Endothelial cell of umbilical vein (primary cell): ENCODE results near the gene KIAA0232. TPM values are rescaled to one million over a fixed set of nuclear protein-coding genes. Genes with fewer than 3 reads are reported as not detected.

Experiments used
- BruUV-seq: library from RNA; stranded (reverse); fragments of 400-500 nt; replicated peaks from 2 replicates; lab custom pipeline; 2021; lab: Mats Ljungman, UMichigan
- CTCF ChIA-PET: fragments of 300-600, 350-600 bp; sonication (Branson Sonifier 250); formaldehyde crosslinking; loops from one replicate; lab custom pipeline; 2021; ENCODE audit warnings: antibody characterized with exemption, inconsistent platforms; lab: Charles Lee
- POLR2A ChIA-PET: fragments of 300-600, 350-600 bp; sonication (Branson Sonifier 250); formaldehyde crosslinking; loops from one replicate; lab custom pipeline; 2021; ENCODE audit warnings: antibody characterized with exemption, inconsistent platforms; lab: Charles Lee
- DNase-seq: peaks from one replicate; pipeline ENCODE4 v3.0.0-alpha.2; 2011; ENCODE audit warnings: low read depth, low spot score
- FAIRE-seq: peaks from 2 replicates; lab custom pipeline; 2011; peaks lifted over from hg19 to GRCh38; lab: Jason Lieb, UNC
- H2AFZ ChIP-seq: 2 replicates; pipeline ENCODE4 v1.6.0; 2012; ENCODE audit warnings: low read depth, low read length, control low read depth, inconsistent platforms
- H3K27ac ChIP-seq: 2 replicates; pipeline ENCODE4 v1.5.1; 2011; ENCODE audit warnings: low read depth, mild to moderate bottlenecking, control low read depth, low read length, moderate library complexity; ENCODE audit not compliant: insufficient read depth
- H3K27me3 ChIP-seq, 2 experiments: 2 replicates each; pipeline versions ENCODE4 v1.6.0 to v1.6.1; 2011; ENCODE audit warnings: low read length in 2 of 2, mixed read lengths in 1 of 2; ENCODE audit not compliant: control insufficient read depth in 2 of 2, insufficient read depth in 2 of 2
- H3K36me3 ChIP-seq, 2 experiments: 2 replicates in 1 of 2; 3 replicates in 1 of 2; pipeline ENCODE4 v1.5.1; 2011; ENCODE audit warnings: low read length in 2 of 2, mild to moderate bottlenecking in 1 of 2, moderate library complexity in 1 of 2; ENCODE audit not compliant: control insufficient read depth in 2 of 2, insufficient read depth in 2 of 2; ENCODE audit errors: extremely low read depth in 1 of 2
- H3K4me1 ChIP-seq: 3 replicates; pipeline ENCODE4 v1.5.1; 2011; ENCODE audit warnings: mild to moderate bottlenecking, low read length; ENCODE audit not compliant: control insufficient read depth, insufficient read depth; ENCODE audit errors: extremely low read depth
- H3K4me2 ChIP-seq: 2 replicates; pipeline ENCODE4 v1.6.1; 2011; ENCODE audit warnings: low read length, control low read depth, mixed read lengths; ENCODE audit not compliant: insufficient read depth
- H3K4me3 ChIP-seq, 3 experiments: fragments of 200-600 bp in 1 of 3; sonication (generic), shearing (Covaris generic) in 1 of 3; replicated peaks in 1 of 3; 2 replicates each; pipeline ENCODE4 v1.5.1; 2011 to 2016; ENCODE audit warnings: control low read depth in 3 of 3, low read length in 3 of 3, mild to moderate bottlenecking in 2 of 3, inconsistent platforms in 1 of 3, low read depth in 1 of 3, moderate library complexity in 1 of 3; ENCODE audit not compliant: insufficient read depth in 1 of 3
- H3K79me2 ChIP-seq: 2 replicates; pipeline ENCODE4 v1.6.0; 2012; ENCODE audit warnings: low read length, inconsistent platforms; ENCODE audit not compliant: control insufficient read depth, insufficient read depth
- H3K9ac ChIP-seq: replicated peaks from 2 replicates; pipeline ENCODE3; 2011; ENCODE audit warnings: low read length, control low read depth; ENCODE audit not compliant: insufficient read depth; ENCODE audit errors: extremely low read depth
- H3K9me1 ChIP-seq: replicated peaks from 3 replicates; pipeline ENCODE4 v1.6.0; 2011; ENCODE audit warnings: mild to moderate bottlenecking, low read length; ENCODE audit not compliant: control insufficient read depth, insufficient read depth; ENCODE audit errors: extremely low read depth
- H3K9me3 ChIP-seq: replicated peaks from 2 replicates; pipeline ENCODE4 v1.5.1; 2012; ENCODE audit warnings: low read length, inconsistent platforms; ENCODE audit not compliant: control insufficient read depth, insufficient read depth
- H4K20me1 ChIP-seq: replicated peaks from 2 replicates; pipeline ENCODE3; 2011; ENCODE audit warnings: mild to moderate bottlenecking, low read length; ENCODE audit not compliant: control insufficient read depth, insufficient read depth; ENCODE audit errors: extremely low read depth
- EZH2 ChIP-seq: IDR thresholded peaks from 2 replicates; pipeline ENCODE4 v1.6.1; 2012; ENCODE audit warnings: borderline replicate concordance, low read depth, mild to moderate bottlenecking, moderate library complexity, low read length, inconsistent platforms; ENCODE audit not compliant: severe bottlenecking
- FOS ChIP-seq: IDR thresholded peaks from 2 replicates; pipeline ENCODE4 v1.6.1; 2011; ENCODE audit warnings: mild to moderate bottlenecking, low read length, moderate library complexity, borderline replicate concordance; ENCODE audit not compliant: insufficient read depth
- GATA2 ChIP-seq: IDR thresholded peaks from 2 replicates; pipeline ENCODE4 v1.7.0; 2011; ENCODE audit warnings: low read depth, mild to moderate bottlenecking, moderate library complexity, mixed read lengths, low read length; ENCODE audit not compliant: insufficient read length, insufficient read depth
- JUN ChIP-seq: IDR thresholded peaks from 2 replicates; pipeline ENCODE4 v1.6.1; 2011; ENCODE audit warnings: borderline replicate concordance, low read depth; ENCODE audit not compliant: insufficient read length, insufficient read depth
- MYC ChIP-seq: IDR thresholded peaks from one replicate; pipeline ENCODE4 v1.6.1; 2011; ENCODE audit warnings: mild to moderate bottlenecking, low read depth, low read length
- POLR2A ChIP-seq: IDR thresholded peaks from 2 replicates; pipeline ENCODE4 v1.6.1; 2012; ENCODE audit warnings: low read depth, mild to moderate bottlenecking, control low read depth, low read length
- POLR2AphosphoS5 ChIP-seq: IDR thresholded peaks from 2 replicates; pipeline ENCODE4 v1.6.1; 2012; ENCODE audit warnings: low read depth, mild to moderate bottlenecking, control low read depth, low read length, moderate library complexity; ENCODE audit not compliant: insufficient read depth
- dilution Hi-C: fragments of 300-500 bp; cut with MboI; formaldehyde crosslinking; loops from one replicate; pipeline ENCODE4 v1.15.0; 2019; ENCODE audit warnings: low sequenced_read_pairs; ENCODE audit not compliant: extremely low pct_ligation_motif_present
- intact Hi-C: fragments of 100-400 bp; cut with micrococcal nuclease; formaldehyde crosslinking; loops from one replicate; pipeline ENCODE4 v1.10.0; 2022
- polyA plus RNA-seq, 4 experiments: library from polyadenylated mRNA; depleted of rRNA in 3 of 4; stranded (reverse) in 3 of 4; unstranded in 1 of 4; fragments of >200 nt; gene quantifications; 2 replicates each; pipeline versions ENCODE4 v1.2.1 to v1.2.3, GENCODE V29; 2011 to 2012; ENCODE audit warnings: missing spikeins in 1 of 4
- total RNA-seq: library from RNA; stranded (reverse); gene quantifications from 2 replicates; pipeline ENCODE4 v1.2.3, GENCODE V29; 2021
- TF ChIP-seq, protein P1 (sequence below): IDR thresholded peaks from 2 replicates; pipeline ENCODE4 v1.6.1; 2011; ENCODE audit not compliant: insufficient read depth, insufficient read length
- TF ChIP-seq, protein P2 (sequence below), 2 donors: IDR thresholded peaks; 1 replicate in 1 of 2; 2 replicates in 1 of 2; pipeline ENCODE4 v1.5.1; 2011; ENCODE audit warnings: low read length in 2 of 2, mild to moderate bottlenecking in 2 of 2, moderate library complexity in 2 of 2, control low read depth in 1 of 2, inconsistent platforms in 1 of 2, low read depth in 1 of 2; ENCODE audit not compliant: insufficient read depth in 1 of 2; ENCODE audit errors: extremely low read depth in 1 of 2

The KIAA0232 gene
- total and polyA plus RNA-seq, 2 donors (not counting 3 experiments of a cell fraction or from before 2014, with no cell fraction given) = 5.3 to 18.4 TPM

DNA sequence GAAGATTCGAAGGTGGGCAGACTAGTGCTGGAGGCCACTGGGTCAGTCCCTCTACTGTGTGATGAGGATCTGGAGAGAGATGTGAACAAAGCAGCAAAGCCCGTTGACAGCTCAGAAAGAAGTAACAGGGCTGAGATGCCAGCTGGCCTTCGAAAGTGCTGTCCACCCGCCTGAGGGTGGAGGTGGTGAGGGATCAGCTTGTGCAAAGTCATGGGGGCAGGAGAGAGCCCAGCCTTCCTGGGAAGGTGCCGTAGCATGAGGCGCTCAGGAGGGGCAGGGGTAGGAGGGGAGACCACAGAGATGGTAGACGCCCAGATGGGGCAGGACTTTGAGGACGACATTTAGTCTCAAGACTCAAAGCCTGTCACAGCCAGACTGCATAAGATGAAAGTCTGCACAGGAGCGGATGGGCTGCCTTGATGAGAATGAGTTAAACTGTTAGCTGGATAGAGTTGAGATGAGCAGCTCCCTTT is 146.8 kb downstream of the KIAA0232 start:
- H3K79me2 ChIP-seq = no peaks in the 10 kb centered on the region
- no peak overlapping the region for H3K4me3 ChIP-seq
- ChIA-PET POLR2A (no interaction called here), CTCF (interaction anchor here (0.8 to 1.9 kb wide), 3 partner anchors 11 to 15 kb away, joined by 3 to 4 read pairs (median 4); no protein-coding TSS in a partner anchor)
- dilution Hi-C loops = no loop called here
- FAIRE-seq = no peak
- DNase-seq = no peak
- BruUV-seq = no TSS peak
- H3K9ac ChIP-seq = no peak overlapping the region
- no peak overlapping the region for H2AFZ ChIP-seq
- no peak for TF ChIP-seq POLR2AphosphoS5
- TF ChIP-seq MYC = no peak
- TF ChIP-seq, protein P1, sequence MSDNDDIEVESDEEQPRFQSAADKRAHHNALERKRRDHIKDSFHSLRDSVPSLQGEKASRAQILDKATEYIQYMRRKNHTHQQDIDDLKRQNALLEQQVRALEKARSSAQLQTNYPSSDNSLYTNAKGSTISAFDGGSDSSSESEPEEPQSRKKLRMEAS = no peak
- TF ChIP-seq, protein P2, sequence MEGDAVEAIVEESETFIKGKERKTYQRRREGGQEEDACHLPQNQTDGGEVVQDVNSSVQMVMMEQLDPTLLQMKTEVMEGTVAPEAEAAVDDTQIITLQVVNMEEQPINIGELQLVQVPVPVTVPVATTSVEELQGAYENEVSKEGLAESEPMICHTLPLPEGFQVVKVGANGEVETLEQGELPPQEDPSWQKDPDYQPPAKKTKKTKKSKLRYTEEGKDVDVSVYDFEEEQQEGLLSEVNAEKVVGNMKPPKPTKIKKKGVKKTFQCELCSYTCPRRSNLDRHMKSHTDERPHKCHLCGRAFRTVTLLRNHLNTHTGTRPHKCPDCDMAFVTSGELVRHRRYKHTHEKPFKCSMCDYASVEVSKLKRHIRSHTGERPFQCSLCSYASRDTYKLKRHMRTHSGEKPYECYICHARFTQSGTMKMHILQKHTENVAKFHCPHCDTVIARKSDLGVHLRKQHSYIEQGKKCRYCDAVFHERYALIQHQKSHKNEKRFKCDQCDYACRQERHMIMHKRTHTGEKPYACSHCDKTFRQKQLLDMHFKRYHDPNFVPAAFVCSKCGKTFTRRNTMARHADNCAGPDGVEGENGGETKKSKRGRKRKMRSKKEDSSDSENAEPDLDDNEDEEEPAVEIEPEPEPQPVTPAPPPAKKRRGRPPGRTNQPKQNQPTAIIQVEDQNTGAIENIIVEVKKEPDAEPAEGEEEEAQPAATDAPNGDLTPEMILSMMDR (IDR thresholded peaks at IDR 0.05; ENCODE audit: extremely low read depth in 1 of 2, insufficient read depth in 1 of 2, low read depth in 1 of 2, low read length in 2 of 2) = no peak
- TF ChIP-seq POLR2A = no peak
- no peak for TF ChIP-seq EZH2
- TF ChIP-seq GATA2 = no peak
- TF ChIP-seq JUN = no peak
- TF ChIP-seq FOS = no peak
- no peaks in the 10 kb centered on the region for H3K4me1 ChIP-seq
- no peak overlapping the region for H3K27ac ChIP-seq
- no peaks in the 10 kb centered on the region for H3K27me3 ChIP-seq
- no peaks in the 10 kb centered on the region for H4K20me1 ChIP-seq
- H3K9me1 ChIP-seq = no peaks in the 10 kb centered on the region
- intact Hi-C loops = no loop called here
- H3K9me3 ChIP-seq = no peaks in the 10 kb centered on the region
- peaks cover 0 to 2% of the 10 kb centered on the region in 2 experiments for H3K36me3 ChIP-seq
- no peak overlapping the region for H3K4me2 ChIP-seq
